Measurements from ENCODE around the gene MPST. TPM values are rescaled to one million over a fixed set of nuclear protein-coding genes. Genes with fewer than 3 reads are reported as not detected.

Gene MPST
- polyA plus RNA-seq, 1 donor (not counting 4 experiments of a cell fraction or from before 2014, with no cell fraction given): 23.5 TPM

GRCh38 chr22:37016134-37016910 is 3.2 kb upstream of the MPST start:
- Histone ChIP-seq H3K27me3 (ENCODE audit: control insufficient read depth, extremely low read depth, insufficient read depth, low read length) (no peaks in the 10 kb centered on the region), H3K4me1 (ENCODE audit: control insufficient read depth, extremely low read depth, insufficient read depth, low read length) (peaks cover 8% of the 10 kb centered on the region), H3K4me3 (ENCODE audit: control insufficient read depth in 2 of 3, extremely low read depth in 1 of 3, insufficient read depth in 2 of 3, low read depth in 1 of 3, low read length in 3 of 3) (no peak overlapping the region), H3K79me2 (ENCODE audit: control insufficient read depth, insufficient read depth, low read length) (peaks cover 7% of the 10 kb centered on the region), H3K27ac (ENCODE audit: control insufficient read depth, insufficient read depth, low read length) (no peak overlapping the region), H2AFZ (ENCODE audit: control insufficient read depth, low read length) (no peak overlapping the region), H3K9me1 (ENCODE audit: control insufficient read depth, extremely low read depth, insufficient read depth, low read length) (no peaks in the 10 kb centered on the region), H3K9me3 (ENCODE audit: control insufficient read depth, low read depth, low read length) (no peaks in the 10 kb centered on the region), H3K4me2 (ENCODE audit: control insufficient read depth, extremely low read depth, insufficient read depth, low read depth, low read length) (no peak overlapping the region), H4K20me1 (ENCODE audit: control insufficient read depth, extremely low read depth, insufficient read depth, low read length) (no peaks in the 10 kb centered on the region), H3K36me3 (ENCODE audit: control insufficient read depth in 2 of 2, extremely low read depth in 1 of 2, insufficient read depth in 2 of 2, low read length in 2 of 2) (peaks cover 0 to 3% of the 10 kb centered on the region in 2 experiments), H3K9ac (ENCODE audit: control insufficient read depth, extremely low read depth, insufficient read depth, low read length) (no peak overlapping the region)
- no peak for TF ChIP-seq EZH2 (IDR thresholded peaks at IDR 0.05; ENCODE audit: low read length)
- TF ChIP-seq, protein P1, sequence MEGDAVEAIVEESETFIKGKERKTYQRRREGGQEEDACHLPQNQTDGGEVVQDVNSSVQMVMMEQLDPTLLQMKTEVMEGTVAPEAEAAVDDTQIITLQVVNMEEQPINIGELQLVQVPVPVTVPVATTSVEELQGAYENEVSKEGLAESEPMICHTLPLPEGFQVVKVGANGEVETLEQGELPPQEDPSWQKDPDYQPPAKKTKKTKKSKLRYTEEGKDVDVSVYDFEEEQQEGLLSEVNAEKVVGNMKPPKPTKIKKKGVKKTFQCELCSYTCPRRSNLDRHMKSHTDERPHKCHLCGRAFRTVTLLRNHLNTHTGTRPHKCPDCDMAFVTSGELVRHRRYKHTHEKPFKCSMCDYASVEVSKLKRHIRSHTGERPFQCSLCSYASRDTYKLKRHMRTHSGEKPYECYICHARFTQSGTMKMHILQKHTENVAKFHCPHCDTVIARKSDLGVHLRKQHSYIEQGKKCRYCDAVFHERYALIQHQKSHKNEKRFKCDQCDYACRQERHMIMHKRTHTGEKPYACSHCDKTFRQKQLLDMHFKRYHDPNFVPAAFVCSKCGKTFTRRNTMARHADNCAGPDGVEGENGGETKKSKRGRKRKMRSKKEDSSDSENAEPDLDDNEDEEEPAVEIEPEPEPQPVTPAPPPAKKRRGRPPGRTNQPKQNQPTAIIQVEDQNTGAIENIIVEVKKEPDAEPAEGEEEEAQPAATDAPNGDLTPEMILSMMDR (optimal IDR thresholded peaks at IDR 0.05 in 1 of 3, IDR thresholded peaks at IDR 0.05 in 1 of 3, conservative IDR thresholded peaks at IDR 0.05 in 1 of 3; ENCODE audit: extremely low read depth in 1 of 3, insufficient read depth in 2 of 3, low read length in 3 of 3): no peak
- DNase-seq (ENCODE audit: low read depth, low spot score): no peak
- dilution Hi-C loops (cut with MboI; ENCODE audit: extremely low pct_ligation_motif_present, low sequenced_read_pairs): no loop called here
- FAIRE-seq: no peak

DNA sequence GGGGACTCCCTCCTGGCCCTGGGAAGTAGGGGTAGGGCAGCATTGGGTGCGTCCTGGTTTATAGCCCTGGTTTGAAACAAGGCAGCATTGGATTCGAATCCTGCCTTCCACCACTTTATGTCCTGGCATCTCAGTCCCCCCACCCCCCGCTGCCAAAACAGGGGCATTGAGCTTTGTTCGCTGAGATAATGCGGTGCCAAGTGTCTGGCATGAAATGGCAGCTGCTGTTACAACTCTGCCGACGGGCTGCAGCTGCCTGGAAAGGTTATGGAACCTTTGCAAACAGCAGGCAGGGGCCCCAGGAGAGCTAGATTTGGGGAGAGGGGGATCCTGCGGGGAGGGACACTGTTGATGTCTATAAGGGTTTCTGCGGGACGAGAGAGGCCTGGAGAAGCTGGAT is 2.2 kb upstream of the MPST start:
- DNase-seq (ENCODE audit: low read depth, low spot score): no peak
- Histone ChIP-seq H3K9ac (ENCODE audit: control insufficient read depth, extremely low read depth, insufficient read depth, low read length) (no peak overlapping the region), H3K79me2 (ENCODE audit: control insufficient read depth, insufficient read depth, low read length) (peaks cover 8% of the 10 kb centered on the region), H3K9me1 (ENCODE audit: control insufficient read depth, extremely low read depth, insufficient read depth, low read length) (no peaks in the 10 kb centered on the region), H3K36me3 (ENCODE audit: control insufficient read depth in 2 of 2, extremely low read depth in 1 of 2, insufficient read depth in 2 of 2, low read length in 2 of 2) (peaks cover 3% of the 10 kb centered on the region in 2 experiments), H3K4me3 (ENCODE audit: control insufficient read depth in 2 of 3, extremely low read depth in 1 of 3, insufficient read depth in 2 of 3, low read depth in 1 of 3, low read length in 3 of 3) (no peak overlapping the region), H3K4me2 (ENCODE audit: control insufficient read depth, extremely low read depth, insufficient read depth, low read depth, low read length) (no peak overlapping the region), H3K9me3 (ENCODE audit: control insufficient read depth, low read depth, low read length) (no peaks in the 10 kb centered on the region), H4K20me1 (ENCODE audit: control insufficient read depth, extremely low read depth, insufficient read depth, low read length) (no peaks in the 10 kb centered on the region), H3K27me3 (ENCODE audit: control insufficient read depth, extremely low read depth, insufficient read depth, low read length) (no peaks in the 10 kb centered on the region), H2AFZ (ENCODE audit: control insufficient read depth, low read length) (no peak overlapping the region), H3K27ac (ENCODE audit: control insufficient read depth, insufficient read depth, low read length) (no peak overlapping the region), H3K4me1 (ENCODE audit: control insufficient read depth, extremely low read depth, insufficient read depth, low read length) (peaks cover 8% of the 10 kb centered on the region)
- dilution Hi-C loops (cut with MboI; ENCODE audit: extremely low pct_ligation_motif_present, low sequenced_read_pairs): no loop called here
- FAIRE-seq: no peak
- no peak for TF ChIP-seq EZH2 (IDR thresholded peaks at IDR 0.05; ENCODE audit: low read length)
- TF ChIP-seq, protein P1 (optimal IDR thresholded peaks at IDR 0.05 in 1 of 3, IDR thresholded peaks at IDR 0.05 in 1 of 3, conservative IDR thresholded peaks at IDR 0.05 in 1 of 3; ENCODE audit: extremely low read depth in 1 of 3, insufficient read depth in 2 of 3, low read length in 3 of 3): no peak

Data from keratinocyte (primary cell).